ENCODE results near the gene ARHGEF6.

Gene ARHGEF6

DNA sequence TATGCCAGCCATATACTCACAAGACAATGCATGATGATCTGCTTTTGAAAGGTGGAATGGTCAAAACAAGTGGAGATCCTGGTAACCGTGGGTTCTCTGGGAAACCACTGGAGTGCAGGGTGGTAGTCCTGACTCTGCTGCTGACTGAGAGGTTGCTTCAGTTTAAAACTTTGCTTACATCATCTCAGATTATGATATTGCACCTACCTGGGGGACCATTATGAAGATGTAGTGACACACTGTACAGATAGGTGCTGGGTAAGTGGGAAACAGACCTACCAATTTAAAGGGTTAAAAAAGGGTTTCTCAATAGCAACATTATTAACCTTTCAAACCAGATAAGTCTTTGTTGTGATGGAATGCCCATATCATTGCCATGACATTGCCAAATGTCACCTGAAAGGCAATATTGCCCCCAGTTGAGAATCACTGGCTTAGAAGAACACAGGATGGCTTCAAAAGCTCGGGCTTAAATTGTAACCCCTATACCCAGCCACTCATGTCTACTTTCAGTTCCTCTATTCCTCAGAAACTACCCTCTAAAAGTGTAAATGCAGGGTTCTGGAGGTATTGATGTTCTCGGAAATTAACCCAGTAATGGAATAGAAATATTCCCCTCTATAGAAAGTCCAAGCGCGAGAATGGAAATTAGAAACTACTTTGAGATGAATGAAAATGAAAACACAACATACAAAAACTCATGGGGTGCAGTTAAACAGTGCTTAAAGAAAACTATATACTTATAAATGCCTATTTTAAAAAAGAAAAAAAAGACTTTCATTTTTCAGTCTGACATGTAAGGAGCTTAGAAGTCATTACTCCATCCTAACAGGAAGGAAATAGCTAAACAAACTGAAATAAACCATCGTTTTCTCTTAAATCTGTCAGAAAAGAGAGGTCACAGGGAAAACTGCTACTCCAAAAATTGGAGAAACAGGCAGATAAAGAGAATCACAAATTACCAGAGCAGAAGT is 65.8 kb downstream of the ARHGEF6 start:
- no peak overlapping the region for H3K27ac ChIP-seq (ENCODE audit: extremely low read depth, low read depth, low read length)
- no peaks in the 10 kb centered on the region for H3K4me1 ChIP-seq (ENCODE audit: control insufficient read depth, insufficient read depth, low read length)
- H3K36me3 ChIP-seq (ENCODE audit: control insufficient read depth in 2 of 2, insufficient read depth in 1 of 2, low read length in 2 of 2) = no peaks in the 10 kb centered on the region
- no peak overlapping the region for H3K4me3 ChIP-seq (ENCODE audit: low read depth, low read length)
- TF ChIP-seq ZNF354C (tag by site-specific recombination; IDR thresholded peaks at IDR 0.05; ENCODE audit: borderline replicate concordance, low read depth) = no peak
- H3K9me3 ChIP-seq (ENCODE audit: control insufficient read depth, insufficient read depth, low read depth, low read length) = no peaks in the 10 kb centered on the region
- ChIA-PET CTCF (interaction anchor here (1.2 kb wide), 1 partner anchor 11 kb away, joined by 5 read pairs; no protein-coding TSS in a partner anchor), POLR2A (no interaction called here)

DNA sequence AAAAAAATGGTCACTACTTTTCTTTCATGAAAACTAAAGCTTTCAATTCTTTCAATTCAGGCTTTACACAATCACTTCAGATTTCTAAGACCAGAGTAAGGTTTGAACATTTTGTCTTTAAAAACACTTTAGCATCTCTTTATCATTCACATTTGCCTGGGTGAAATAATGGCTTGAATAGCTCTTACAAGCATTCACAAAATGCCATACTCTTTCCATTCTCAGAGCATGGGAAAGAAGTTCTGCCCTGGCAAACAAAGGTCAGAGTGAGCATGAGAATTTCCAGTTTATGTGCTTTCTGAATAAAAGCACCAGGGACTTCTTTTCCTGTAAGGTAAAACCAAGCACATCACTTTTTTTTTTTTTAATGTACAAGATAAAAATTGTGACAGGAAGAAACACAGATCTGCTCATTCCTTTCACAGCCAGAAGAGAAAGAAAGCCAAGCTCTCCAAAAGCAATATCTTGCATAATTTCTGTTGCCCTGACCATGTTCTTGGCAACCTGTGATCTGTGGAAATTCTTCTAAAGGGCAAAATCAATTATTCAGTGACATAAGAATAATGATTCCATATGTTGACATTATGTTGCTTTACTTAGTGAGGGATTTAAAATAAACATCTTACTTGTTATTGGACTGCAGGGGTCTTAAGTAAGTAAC is 68.0 kb downstream of the ARHGEF6 start:
- POLR2A ChIA-PET = no interaction called here

DNA sequence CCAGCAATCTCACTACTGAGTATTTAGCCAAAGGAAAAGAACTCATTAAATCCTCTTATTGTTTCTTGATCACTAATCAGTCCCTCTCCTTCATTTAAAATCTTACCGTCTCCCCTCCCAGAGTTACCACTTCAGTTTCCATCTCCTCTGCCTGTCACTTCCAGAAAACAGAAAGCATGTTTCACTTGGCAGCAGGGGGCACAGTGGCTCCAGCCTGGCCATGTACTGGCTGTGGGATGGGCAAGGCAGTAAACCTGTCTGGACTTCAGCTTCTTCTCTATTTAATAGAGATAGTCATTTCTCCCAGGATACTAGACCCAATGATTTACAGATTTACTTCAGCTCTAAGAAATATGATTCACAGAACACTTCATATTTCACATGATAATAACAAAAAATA is 69.6 kb downstream of the ARHGEF6 start:
- H3K27ac ChIP-seq (ENCODE audit: extremely low read depth, low read depth, low read length) = no peak overlapping the region
- ChIA-PET POLR2A (no interaction called here), CTCF (interaction anchor here (0.6 to 1.6 kb wide), 5 partner anchors 14 to 214 kb away, joined by 3 to 5 read pairs (median 4); no protein-coding TSS in a partner anchor)
- TF ChIP-seq, protein P1, sequence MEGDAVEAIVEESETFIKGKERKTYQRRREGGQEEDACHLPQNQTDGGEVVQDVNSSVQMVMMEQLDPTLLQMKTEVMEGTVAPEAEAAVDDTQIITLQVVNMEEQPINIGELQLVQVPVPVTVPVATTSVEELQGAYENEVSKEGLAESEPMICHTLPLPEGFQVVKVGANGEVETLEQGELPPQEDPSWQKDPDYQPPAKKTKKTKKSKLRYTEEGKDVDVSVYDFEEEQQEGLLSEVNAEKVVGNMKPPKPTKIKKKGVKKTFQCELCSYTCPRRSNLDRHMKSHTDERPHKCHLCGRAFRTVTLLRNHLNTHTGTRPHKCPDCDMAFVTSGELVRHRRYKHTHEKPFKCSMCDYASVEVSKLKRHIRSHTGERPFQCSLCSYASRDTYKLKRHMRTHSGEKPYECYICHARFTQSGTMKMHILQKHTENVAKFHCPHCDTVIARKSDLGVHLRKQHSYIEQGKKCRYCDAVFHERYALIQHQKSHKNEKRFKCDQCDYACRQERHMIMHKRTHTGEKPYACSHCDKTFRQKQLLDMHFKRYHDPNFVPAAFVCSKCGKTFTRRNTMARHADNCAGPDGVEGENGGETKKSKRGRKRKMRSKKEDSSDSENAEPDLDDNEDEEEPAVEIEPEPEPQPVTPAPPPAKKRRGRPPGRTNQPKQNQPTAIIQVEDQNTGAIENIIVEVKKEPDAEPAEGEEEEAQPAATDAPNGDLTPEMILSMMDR (tag by site-specific recombination; IDR thresholded peaks at IDR 0.05) = peak; percentile 46; the same call in 1 of the 2 replicates
- TF ChIP-seq ZNF654 (tag by site-specific recombination; IDR thresholded peaks at IDR 0.05; ENCODE audit: low read depth) = peak; percentile 51; the same call in 1 of the 2 replicates
- no peak for TF ChIP-seq SP3 (tag by site-specific recombination; IDR thresholded peaks at IDR 0.05)
- TF ChIP-seq KLF1 (tag by site-specific recombination; IDR thresholded peaks at IDR 0.05) = no peak
- TF ChIP-seq ZNF202 (tag by site-specific recombination; IDR thresholded peaks at IDR 0.05; ENCODE audit: borderline replicate concordance) = no peak
- TF ChIP-seq, protein P2, sequence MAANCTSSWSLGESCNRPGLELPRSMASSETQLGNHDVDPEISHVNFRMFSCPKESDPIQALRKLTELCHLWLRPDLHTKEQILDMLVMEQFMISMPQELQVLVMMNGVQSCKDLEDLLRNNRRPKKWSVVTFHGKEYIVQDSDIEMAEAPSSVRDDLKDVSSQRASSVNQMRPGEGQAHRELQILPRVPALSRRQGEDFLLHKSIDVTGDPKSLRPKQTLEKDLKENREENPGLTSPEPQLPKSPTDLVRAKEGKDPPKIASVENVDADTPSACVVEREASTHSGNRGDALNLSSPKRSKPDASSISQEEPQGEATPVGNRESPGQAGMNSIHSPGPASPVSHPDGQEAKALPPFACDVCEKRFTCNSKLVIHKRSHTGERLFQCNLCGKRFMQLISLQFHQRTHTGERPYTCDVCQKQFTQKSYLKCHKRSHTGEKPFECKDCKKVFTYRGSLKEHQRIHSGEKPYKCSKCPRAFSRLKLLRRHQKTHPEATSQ (tag by site-specific recombination; IDR thresholded peaks at IDR 0.05) = no peak
- TF ChIP-seq, protein P3, sequence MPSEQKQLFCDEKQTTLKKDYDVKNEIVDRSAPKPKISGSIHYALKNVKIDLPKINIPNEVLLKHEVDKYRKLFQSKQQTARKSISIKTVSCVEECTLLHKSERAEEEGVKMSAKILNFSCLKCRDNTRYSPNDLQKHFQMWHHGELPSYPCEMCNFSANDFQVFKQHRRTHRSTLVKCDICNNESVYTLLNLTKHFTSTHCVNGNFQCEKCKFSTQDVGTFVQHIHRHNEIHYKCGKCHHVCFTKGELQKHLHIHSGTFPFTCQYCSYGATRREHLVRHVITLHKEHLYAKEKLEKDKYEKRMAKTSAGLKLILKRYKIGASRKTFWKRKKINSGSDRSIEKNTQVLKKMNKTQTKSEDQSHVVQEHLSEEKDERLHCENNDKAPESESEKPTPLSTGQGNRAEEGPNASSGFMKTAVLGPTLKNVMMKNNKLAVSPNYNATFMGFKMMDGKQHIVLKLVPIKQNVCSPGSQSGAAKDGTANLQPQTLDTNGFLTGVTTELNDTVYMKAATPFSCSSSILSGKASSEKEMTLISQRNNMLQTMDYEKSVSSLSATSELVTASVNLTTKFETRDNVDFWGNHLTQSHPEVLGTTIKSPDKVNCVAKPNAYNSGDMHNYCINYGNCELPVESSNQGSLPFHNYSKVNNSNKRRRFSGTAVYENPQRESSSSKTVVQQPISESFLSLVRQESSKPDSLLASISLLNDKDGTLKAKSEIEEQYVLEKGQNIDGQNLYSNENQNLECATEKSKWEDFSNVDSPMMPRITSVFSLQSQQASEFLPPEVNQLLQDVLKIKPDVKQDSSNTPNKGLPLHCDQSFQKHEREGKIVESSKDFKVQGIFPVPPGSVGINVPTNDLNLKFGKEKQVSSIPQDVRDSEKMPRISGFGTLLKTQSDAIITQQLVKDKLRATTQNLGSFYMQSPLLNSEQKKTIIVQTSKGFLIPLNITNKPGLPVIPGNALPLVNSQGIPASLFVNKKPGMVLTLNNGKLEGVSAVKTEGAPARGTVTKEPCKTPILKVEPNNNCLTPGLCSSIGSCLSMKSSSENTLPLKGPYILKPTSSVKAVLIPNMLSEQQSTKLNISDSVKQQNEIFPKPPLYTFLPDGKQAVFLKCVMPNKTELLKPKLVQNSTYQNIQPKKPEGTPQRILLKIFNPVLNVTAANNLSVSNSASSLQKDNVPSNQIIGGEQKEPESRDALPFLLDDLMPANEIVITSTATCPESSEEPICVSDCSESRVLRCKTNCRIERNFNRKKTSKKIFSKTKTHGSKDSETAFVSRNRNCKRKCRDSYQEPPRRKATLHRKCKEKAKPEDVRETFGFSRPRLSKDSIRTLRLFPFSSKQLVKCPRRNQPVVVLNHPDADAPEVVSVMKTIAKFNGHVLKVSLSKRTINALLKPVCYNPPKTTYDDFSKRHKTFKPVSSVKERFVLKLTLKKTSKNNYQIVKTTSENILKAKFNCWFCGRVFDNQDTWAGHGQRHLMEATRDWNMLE (tag by site-specific recombination; conservative IDR thresholded peaks at IDR 0.05; ENCODE audit: low read depth) = no peak
- TF ChIP-seq ZNF660 (tag by site-specific recombination; IDR thresholded peaks at IDR 0.05) = no peak
- no peak for TF ChIP-seq ZNF837 (tag by site-specific recombination; IDR thresholded peaks at IDR 0.05)
- H3K4me1 ChIP-seq (ENCODE audit: control insufficient read depth, insufficient read depth, low read length) = no peaks in the 10 kb centered on the region
- no peak overlapping the region for H3K4me3 ChIP-seq (ENCODE audit: low read depth, low read length)
- no peaks in the 10 kb centered on the region for H3K9me3 ChIP-seq (ENCODE audit: control insufficient read depth, insufficient read depth, low read depth, low read length)
- H3K36me3 ChIP-seq (ENCODE audit: control insufficient read depth in 2 of 2, insufficient read depth in 1 of 2, low read length in 2 of 2) = peaks cover 0 to 7% of the 10 kb centered on the region in 2 experiments; a peak in 1 of 3 replicates

More for the DNA sequence above, 68.0 kb downstream of the ARHGEF6 start:
- Histone ChIP-seq H3K9me3 (ENCODE audit: control insufficient read depth, insufficient read depth, low read depth, low read length) (no peaks in the 10 kb centered on the region), H3K4me3 (ENCODE audit: low read depth, low read length) (no peak overlapping the region), H3K36me3 (ENCODE audit: control insufficient read depth in 2 of 2, insufficient read depth in 1 of 2, low read length in 2 of 2) (no peaks in the 10 kb centered on the region), H3K4me1 (ENCODE audit: control insufficient read depth, insufficient read depth, low read length) (no peaks in the 10 kb centered on the region), H3K27ac (ENCODE audit: extremely low read depth, low read depth, low read length) (no peak overlapping the region)
- no peak for TF ChIP-seq ZNF777 (tag by site-specific recombination; IDR thresholded peaks at IDR 0.05; ENCODE audit: borderline replicate concordance)
- no peak for TF ChIP-seq ZNF623 (tag by site-specific recombination; IDR thresholded peaks at IDR 0.05)
- TF ChIP-seq, protein P4, sequence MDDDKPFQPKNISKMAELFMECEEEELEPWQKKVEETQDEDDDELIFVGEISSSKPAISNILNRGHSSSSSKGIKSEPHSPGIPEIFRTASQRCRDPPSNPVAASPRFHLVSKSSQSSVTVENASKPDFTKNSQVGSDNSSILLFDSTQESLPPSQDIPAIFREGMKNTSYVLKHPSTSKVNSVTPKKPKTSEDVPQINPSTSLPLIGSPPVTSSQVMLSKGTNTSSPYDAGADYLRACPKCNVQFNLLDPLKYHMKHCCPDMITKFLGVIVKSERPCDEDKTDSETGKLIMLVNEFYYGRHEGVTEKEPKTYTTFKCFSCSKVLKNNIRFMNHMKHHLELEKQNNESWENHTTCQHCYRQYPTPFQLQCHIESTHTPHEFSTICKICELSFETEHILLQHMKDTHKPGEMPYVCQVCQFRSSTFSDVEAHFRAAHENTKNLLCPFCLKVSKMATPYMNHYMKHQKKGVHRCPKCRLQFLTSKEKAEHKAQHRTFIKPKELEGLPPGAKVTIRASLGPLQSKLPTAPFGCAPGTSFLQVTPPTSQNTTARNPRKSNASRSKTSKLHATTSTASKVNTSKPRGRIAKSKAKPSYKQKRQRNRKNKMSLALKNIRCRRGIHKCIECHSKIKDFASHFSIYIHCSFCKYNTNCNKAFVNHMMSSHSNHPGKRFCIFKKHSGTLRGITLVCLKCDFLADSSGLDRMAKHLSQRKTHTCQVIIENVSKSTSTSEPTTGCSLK (tag by site-specific recombination; IDR thresholded peaks at IDR 0.05) = no peak
- TF ChIP-seq MEIS1 (CRISPR knock-in tag; IDR thresholded peaks at IDR 0.05; ENCODE audit: borderline replicate concordance) = no peak
- TF ChIP-seq ZEB2 (tag by site-specific recombination; IDR thresholded peaks at IDR 0.05) = no peak
- TF ChIP-seq, protein P5, sequence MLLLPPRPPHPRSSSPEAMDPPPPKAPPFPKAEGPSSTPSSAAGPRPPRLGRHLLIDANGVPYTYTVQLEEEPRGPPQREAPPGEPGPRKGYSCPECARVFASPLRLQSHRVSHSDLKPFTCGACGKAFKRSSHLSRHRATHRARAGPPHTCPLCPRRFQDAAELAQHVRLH (tag by site-specific recombination; IDR thresholded peaks at IDR 0.05) = no peak
- TF ChIP-seq ZNF19 (tag by site-specific recombination; IDR thresholded peaks at IDR 0.05; ENCODE audit: low read depth) = no peak
- CTCF ChIA-PET = interaction anchor here (0.7 to 1.5 kb wide), 5 partner anchors 8 to 481 kb away, joined by 3 to 6 read pairs (median 4); no protein-coding TSS in a partner anchor

Data from HEK293 (cell line).